ENCODE results near the gene FOXN3. TPM values are rescaled to one million over a fixed set of nuclear protein-coding genes. Genes with fewer than 3 reads are reported as not detected.

The FOXN3 gene
- total RNA-seq, 4 donors from 2014 or later: 129 to 213 (median 163) TPM

- Histone ChIP-seq H3K36me3 (no peaks in the 10 kb centered on the region), H3K4me1 (peaks cover 0 to 5% (median 0%) of the 10 kb centered on the region in 4 donors), H3K27me3 (no peaks in the 10 kb centered on the region), H3K4me3 (no peak overlapping the region), H3K27ac (no peak overlapping the region), H3K9me3 (no peaks in the 10 kb centered on the region)
- DNase-seq: no peak
- TF ChIP-seq, protein P1, sequence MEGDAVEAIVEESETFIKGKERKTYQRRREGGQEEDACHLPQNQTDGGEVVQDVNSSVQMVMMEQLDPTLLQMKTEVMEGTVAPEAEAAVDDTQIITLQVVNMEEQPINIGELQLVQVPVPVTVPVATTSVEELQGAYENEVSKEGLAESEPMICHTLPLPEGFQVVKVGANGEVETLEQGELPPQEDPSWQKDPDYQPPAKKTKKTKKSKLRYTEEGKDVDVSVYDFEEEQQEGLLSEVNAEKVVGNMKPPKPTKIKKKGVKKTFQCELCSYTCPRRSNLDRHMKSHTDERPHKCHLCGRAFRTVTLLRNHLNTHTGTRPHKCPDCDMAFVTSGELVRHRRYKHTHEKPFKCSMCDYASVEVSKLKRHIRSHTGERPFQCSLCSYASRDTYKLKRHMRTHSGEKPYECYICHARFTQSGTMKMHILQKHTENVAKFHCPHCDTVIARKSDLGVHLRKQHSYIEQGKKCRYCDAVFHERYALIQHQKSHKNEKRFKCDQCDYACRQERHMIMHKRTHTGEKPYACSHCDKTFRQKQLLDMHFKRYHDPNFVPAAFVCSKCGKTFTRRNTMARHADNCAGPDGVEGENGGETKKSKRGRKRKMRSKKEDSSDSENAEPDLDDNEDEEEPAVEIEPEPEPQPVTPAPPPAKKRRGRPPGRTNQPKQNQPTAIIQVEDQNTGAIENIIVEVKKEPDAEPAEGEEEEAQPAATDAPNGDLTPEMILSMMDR (IDR thresholded peaks at IDR 0.05): no peak
- TF ChIP-seq POLR2A (IDR thresholded peaks at IDR 0.05): no peak
These were observed 40.0 kb upstream of the FOXN3 start for GRCh38 chr14:89457007-89457406.

DNA sequence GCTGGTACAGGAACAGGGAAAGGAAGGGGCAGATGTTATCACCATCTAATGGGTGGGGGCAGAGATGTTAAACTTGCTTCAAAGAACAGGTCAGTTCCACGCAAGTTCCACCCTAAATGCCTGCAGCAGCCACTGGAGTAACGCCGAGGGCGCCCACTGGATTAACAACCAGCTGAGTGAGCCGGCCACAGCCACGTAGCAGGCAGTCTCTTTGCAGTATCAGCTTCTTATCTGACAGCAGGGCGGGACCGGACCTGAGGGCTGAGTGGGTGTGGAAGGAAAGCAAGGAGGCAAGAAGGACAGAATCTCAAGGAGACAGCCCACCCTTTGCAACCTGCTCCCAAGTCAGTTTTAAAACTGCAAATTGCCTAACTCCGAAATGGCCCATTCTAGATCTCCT is 38.4 kb upstream of the FOXN3 start:
- H3K4me3 ChIP-seq: no peak overlapping the region
- DNase-seq: peak in 2 of 3 donors; percentile 74 to 79
- H3K36me3 ChIP-seq: no peaks in the 10 kb centered on the region
- peaks cover 0 to 5% (median 0%) of the 10 kb centered on the region in 4 donors for H3K4me1 ChIP-seq
- H3K9me3 ChIP-seq: no peaks in the 10 kb centered on the region
- TF ChIP-seq POLR2A (IDR thresholded peaks at IDR 0.05): no peak
- TF ChIP-seq, protein P1 (IDR thresholded peaks at IDR 0.05): peak in 1 of 6 experiments; percentile 3
- no peaks in the 10 kb centered on the region for H3K27me3 ChIP-seq
- H3K27ac ChIP-seq: peak overlapping the region in 1 of 4 donors; percentile 15

GRCh38 chr14:89454996-89455395 is 38.0 kb upstream of the FOXN3 start:
- Histone ChIP-seq H3K9me3 (no peaks in the 10 kb centered on the region), H3K27me3 (no peaks in the 10 kb centered on the region), H3K27ac (peak overlapping the region in 1 of 4 donors; percentile 15), H3K4me3 (no peak overlapping the region), H3K4me1 (peaks cover 0 to 5% (median 0%) of the 10 kb centered on the region in 4 donors), H3K36me3 (no peaks in the 10 kb centered on the region)
- DNase-seq: peak in 1 of 3 donors; percentile 11
- TF ChIP-seq, protein P1 (IDR thresholded peaks at IDR 0.05): no peak
- no peak for TF ChIP-seq POLR2A (IDR thresholded peaks at IDR 0.05)

- H3K4me3 ChIP-seq: no peak overlapping the region
- TF ChIP-seq, protein P1 (IDR thresholded peaks at IDR 0.05): no peak
- no peak for TF ChIP-seq POLR2A (IDR thresholded peaks at IDR 0.05)
- peak in 1 of 3 donors; percentile 37 for DNase-seq
- no peaks in the 10 kb centered on the region for H3K36me3 ChIP-seq
- H3K4me1 ChIP-seq: peaks cover 0 to 5% (median 0%) of the 10 kb centered on the region in 4 donors
- no peaks in the 10 kb centered on the region for H3K9me3 ChIP-seq
- H3K27me3 ChIP-seq: no peaks in the 10 kb centered on the region
- H3K27ac ChIP-seq: no peak overlapping the region
These were observed 35.2 kb upstream of the FOXN3 start for GRCh38 chr14:89452281-89452680.

DNA sequence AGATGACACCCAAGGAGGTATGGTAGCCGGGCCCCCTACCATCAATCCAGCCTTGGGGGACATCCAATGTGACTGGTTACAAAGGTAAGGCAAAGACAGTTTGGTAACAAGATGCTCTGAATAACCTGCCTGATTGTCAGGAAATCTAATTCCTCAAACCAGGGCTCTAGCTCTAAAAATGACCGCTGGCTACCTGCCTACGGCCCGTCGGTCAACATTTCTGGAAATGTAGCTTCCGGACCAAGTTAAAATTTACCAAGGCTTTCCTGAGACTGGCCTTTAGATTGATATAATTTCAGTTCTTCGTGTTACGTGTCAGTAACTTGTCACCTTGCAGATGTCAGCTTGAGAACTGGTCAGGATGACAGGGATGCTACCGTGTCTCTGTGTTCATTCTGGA is 34.2 kb upstream of the FOXN3 start:
- Histone ChIP-seq H3K4me1 (peaks cover 0 to 5% (median 0%) of the 10 kb centered on the region in 4 donors), H3K27ac (no peak overlapping the region), H3K4me3 (no peak overlapping the region), H3K36me3 (no peaks in the 10 kb centered on the region), H3K27me3 (no peaks in the 10 kb centered on the region), H3K9me3 (no peaks in the 10 kb centered on the region)
- DNase-seq: no peak
- TF ChIP-seq, protein P1 (IDR thresholded peaks at IDR 0.05): no peak
- TF ChIP-seq POLR2A (IDR thresholded peaks at IDR 0.05): no peak
